Measurements from ENCODE around the gene TMEM255B. TPM values are rescaled to one million over a fixed set of nuclear protein-coding genes. Genes with fewer than 3 reads are reported as not detected.

Gene TMEM255B
- total RNA-seq, 1 experiment from 2014 or later: 2.8 TPM

GRCh38 chr13:113729187-113730019, 29.6 kb upstream of the TMEM255B start:
- Mint-ChIP-seq H3K9me3 (peaks cover 5 to 13% of the 10 kb centered on the region in 2 experiments; a peak in 3 of 5 replicates), H3K27me3 (ENCODE audit: low read depth) (no peaks in the 10 kb centered on the region; the same call in 1 of the 2 replicates), H3K4me3 (no peak overlapping the region), H3K27ac (no peak overlapping the region), H3K4me1 (peaks cover 3% of the 10 kb centered on the region in 2 experiments), H3K36me3 (ENCODE audit: insufficient read depth in 1 of 3, low read depth in 3 of 3) (peaks cover 0 to 3% (median 0%) of the 10 kb centered on the region in 3 experiments; a peak in 1 of 7 replicates)
- H4K5ac ChIP-seq (ENCODE audit: insufficient read length, low read depth, low read length): no peak overlapping the region
- no peak overlapping the region for H3K56ac ChIP-seq (ENCODE audit: insufficient read length, low read depth, low read length)
- H3K4me1 ChIP-seq (ENCODE audit: insufficient read depth, low read length): no peaks in the 10 kb centered on the region
- H3K27me3 ChIP-seq (ENCODE audit: insufficient read depth, low read length): no peaks in the 10 kb centered on the region
- no peak overlapping the region for H4K8ac ChIP-seq (replicated peaks; ENCODE audit: insufficient read length, low read depth, low read length)
- DNase-seq: no peak
- no peak overlapping the region for H2BK20ac ChIP-seq (ENCODE audit: low read depth, low read length, poor library complexity, severe bottlenecking)
- H3K79me2 ChIP-seq (ENCODE audit: insufficient read depth, low read length): no peaks in the 10 kb centered on the region
- H3K79me1 ChIP-seq (ENCODE audit: insufficient read depth, low read depth, low read length, poor library complexity, severe bottlenecking): no peaks in the 10 kb centered on the region
- no peak overlapping the region for H3K9ac ChIP-seq (ENCODE audit: extremely low read depth, insufficient read length, low read length)
- H3K4ac ChIP-seq (ENCODE audit: low read depth, low read length): no peak overlapping the region
- H4K91ac ChIP-seq (ENCODE audit: insufficient read length, low read depth, low read length): no peak overlapping the region
- no peaks in the 10 kb centered on the region for H4K20me1 ChIP-seq (ENCODE audit: control insufficient read depth, insufficient read depth, insufficient read length)
- H3K18ac ChIP-seq (ENCODE audit: insufficient read length, low read depth, low read length): no peak overlapping the region
- H2AK5ac ChIP-seq (ENCODE audit: insufficient read length, low read length): no peak overlapping the region
- H3K27ac ChIP-seq (ENCODE audit: insufficient read length, low read depth, low read length): no peak overlapping the region
- peaks cover 5% of the 10 kb centered on the region for H3K23me2 ChIP-seq (ENCODE audit: insufficient read length, low read depth, low read length, poor library complexity, severe bottlenecking)
- H2BK15ac ChIP-seq (ENCODE audit: low read depth, low read length): no peak overlapping the region
- no peaks in the 10 kb centered on the region for H3K9me3 ChIP-seq (ENCODE audit: control insufficient read depth, low read depth, low read length)
- no peak overlapping the region for H3T11ph ChIP-seq (ENCODE audit: low read length)
- no peak overlapping the region for H2AFZ ChIP-seq (ENCODE audit: low read length)
- TF ChIP-seq CTCF (conservative IDR thresholded peaks at IDR 0.05): no peak
- H2BK12ac ChIP-seq (ENCODE audit: insufficient read length, low read depth, low read length): no peak overlapping the region
- H2BK120ac ChIP-seq (ENCODE audit: low read depth, low read length, poor library complexity, severe bottlenecking): no peak overlapping the region
- H2BK5ac ChIP-seq (ENCODE audit: insufficient read length, low read length): no peak overlapping the region
- H3K14ac ChIP-seq (ENCODE audit: insufficient read depth, low read length): no peak overlapping the region
- H3K23ac ChIP-seq (ENCODE audit: insufficient read length, low read depth, low read length): no peak overlapping the region
- H3K4me2 ChIP-seq (ENCODE audit: insufficient read depth, insufficient read length, low read length): no peak overlapping the region
- no CpG with 5 or more reads among the region's 34 CpGs for WGBS (ENCODE audit: extremely low coverage, insufficient read length, low lambda C conversion rate)

Data from H9 (cell line).